Transverse colon (tissue), 4 donors: Measurements from ENCODE around the gene ATE1.

Experiments
- CTCF ChIP-seq, 5 experiments: fragments of 200-600 bp in 3 of 5; fragments of 450-650 bp in 2 of 5; sonication (generic) in 3 of 5; IDR thresholded peaks; 1 replicate in 2 of 5; 2 replicates in 3 of 5; pipeline ENCODE4 v1.5.1; 2016 to 2017; ENCODE audit warnings: antibody characterized with exemption in 5 of 5, inconsistent platforms in 3 of 5, mild to moderate bottlenecking in 2 of 5, moderate library complexity in 1 of 5
- EP300 ChIP-seq: sonication (generic); formaldehyde crosslinking; IDR thresholded peaks from one replicate; pipeline ENCODE4 v1.6.1; 2017; ENCODE audit warnings: antibody characterized with exemption, low read depth
- POLR2A ChIP-seq: fragments of 450-650 bp; IDR thresholded peaks from one replicate; pipeline ENCODE4 v1.6.1; 2016; ENCODE audit warnings: antibody characterized with exemption, mild to moderate bottlenecking, moderate library complexity
- POLR2AphosphoS5 ChIP-seq, 3 donors: sonication (generic); formaldehyde crosslinking; IDR thresholded peaks; one replicate each; pipeline ENCODE4 v1.6.1; 2016; ENCODE audit warnings: antibody characterized with exemption in 3 of 3

- TF ChIP-seq CTCF (IDR thresholded peaks at IDR 0.05) (no peak), POLR2A (no peak), EP300 (no peak), POLR2AphosphoS5 (IDR thresholded peaks at IDR 0.05) (no peak)
These were observed 233.4 kb downstream of the ATE1 start for GRCh38 chr10:121694327-121694965.
